Measurements from ENCODE around the gene DCTPP1. TPM values are rescaled to one million over a fixed set of nuclear protein-coding genes. Genes with fewer than 3 reads are reported as not detected.

The DCTPP1 gene
- total RNA-seq, 1 experiment from 2014 or later: 125 TPM

DNA sequence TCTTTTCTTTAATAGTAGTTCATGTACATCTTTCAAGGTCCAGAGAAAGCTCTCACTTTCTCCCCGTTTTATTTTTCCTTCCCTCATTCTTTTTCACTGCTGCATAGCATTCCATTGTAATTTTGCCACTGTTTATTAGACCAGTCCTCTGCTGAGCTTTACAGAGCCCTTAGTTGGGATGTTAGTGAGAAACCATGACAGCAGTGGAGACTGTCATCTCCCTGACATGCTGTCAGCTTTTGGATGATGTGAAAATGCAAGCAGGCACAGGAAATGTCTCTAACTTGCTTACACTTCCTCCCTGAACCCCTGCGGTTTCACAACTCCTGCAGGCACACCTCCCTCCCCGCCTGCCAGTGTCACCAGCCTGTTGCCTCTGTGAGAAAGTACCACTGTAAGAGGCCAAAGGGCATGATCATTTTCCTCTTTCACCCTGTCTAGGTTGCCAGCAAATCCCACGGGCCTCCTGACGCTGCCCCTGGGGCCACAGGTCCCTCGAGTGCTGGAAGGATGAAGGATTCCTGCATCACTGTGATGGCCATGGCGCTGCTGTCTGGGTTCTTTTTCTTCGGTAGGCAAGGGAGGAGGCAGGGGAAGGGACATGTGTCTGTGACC, 42.6 kb upstream of the DCTPP1 start, which contains the start of gene ITGAL (continued):
- TF ChIP-seq YY1 (IDR thresholded peaks at IDR 0.05; ENCODE audit: extremely low read depth, insufficient replicate concordance, low read depth, low read length) (no peak), EZH2phosphoT487 (IDR thresholded peaks at IDR 0.05; ENCODE audit: borderline replicate concordance) (no peak)

DNA sequence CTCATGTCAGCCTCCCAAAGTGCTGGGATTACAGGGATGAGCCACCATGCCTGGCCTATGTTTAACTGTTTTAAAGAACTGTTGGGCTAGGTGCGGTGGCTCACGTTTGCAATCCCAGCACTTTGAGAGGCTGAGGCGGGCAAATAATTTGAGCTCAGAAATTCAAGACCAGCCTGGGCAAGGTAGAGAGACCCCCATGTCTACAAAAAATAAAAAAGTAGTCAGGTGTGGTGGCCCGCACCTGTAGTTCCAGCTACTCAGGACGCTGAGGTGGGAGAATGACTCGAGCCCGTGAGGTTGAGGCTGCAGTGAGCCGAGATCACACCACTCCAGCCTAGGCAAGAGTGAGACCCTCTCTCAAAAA, 40.8 kb upstream of the DCTPP1 start:
- TF ChIP-seq FOSL1 (IDR thresholded peaks at IDR 0.05; ENCODE audit: low read depth) (no peak), SP1 (IDR thresholded peaks at IDR 0.05; ENCODE audit: low read depth) (no peak), POLR2AphosphoS5 (IDR thresholded peaks at IDR 0.05; ENCODE audit: low read depth, low read length) (no peak), SIN3A (IDR thresholded peaks at IDR 0.05; ENCODE audit: low read depth) (no peak), RAD21 (IDR thresholded peaks at IDR 0.05; ENCODE audit: low read depth) (no peak), CEBPB (IDR thresholded peaks at IDR 0.05; ENCODE audit: low read depth) (no peak), EZH2 (IDR thresholded peaks at IDR 0.05) (no peak), YY1 (IDR thresholded peaks at IDR 0.05; ENCODE audit: extremely low read depth, insufficient replicate concordance, low read depth, low read length) (no peak), POLR2A (IDR thresholded peaks at IDR 0.05; ENCODE audit: borderline replicate concordance, extremely low read depth, insufficient read depth, insufficient read length) (no peak), ZFX (IDR thresholded peaks at IDR 0.05) (no peak)
- TF ChIP-seq, protein P1, sequence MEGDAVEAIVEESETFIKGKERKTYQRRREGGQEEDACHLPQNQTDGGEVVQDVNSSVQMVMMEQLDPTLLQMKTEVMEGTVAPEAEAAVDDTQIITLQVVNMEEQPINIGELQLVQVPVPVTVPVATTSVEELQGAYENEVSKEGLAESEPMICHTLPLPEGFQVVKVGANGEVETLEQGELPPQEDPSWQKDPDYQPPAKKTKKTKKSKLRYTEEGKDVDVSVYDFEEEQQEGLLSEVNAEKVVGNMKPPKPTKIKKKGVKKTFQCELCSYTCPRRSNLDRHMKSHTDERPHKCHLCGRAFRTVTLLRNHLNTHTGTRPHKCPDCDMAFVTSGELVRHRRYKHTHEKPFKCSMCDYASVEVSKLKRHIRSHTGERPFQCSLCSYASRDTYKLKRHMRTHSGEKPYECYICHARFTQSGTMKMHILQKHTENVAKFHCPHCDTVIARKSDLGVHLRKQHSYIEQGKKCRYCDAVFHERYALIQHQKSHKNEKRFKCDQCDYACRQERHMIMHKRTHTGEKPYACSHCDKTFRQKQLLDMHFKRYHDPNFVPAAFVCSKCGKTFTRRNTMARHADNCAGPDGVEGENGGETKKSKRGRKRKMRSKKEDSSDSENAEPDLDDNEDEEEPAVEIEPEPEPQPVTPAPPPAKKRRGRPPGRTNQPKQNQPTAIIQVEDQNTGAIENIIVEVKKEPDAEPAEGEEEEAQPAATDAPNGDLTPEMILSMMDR (IDR thresholded peaks at IDR 0.05 in 2 of 3, conservative IDR thresholded peaks at IDR 0.05 in 1 of 3; ENCODE audit: borderline replicate concordance in 1 of 3, insufficient read depth in 1 of 3, low read depth in 2 of 3, low read length in 2 of 3): no peak
- TF ChIP-seq, protein P2, sequence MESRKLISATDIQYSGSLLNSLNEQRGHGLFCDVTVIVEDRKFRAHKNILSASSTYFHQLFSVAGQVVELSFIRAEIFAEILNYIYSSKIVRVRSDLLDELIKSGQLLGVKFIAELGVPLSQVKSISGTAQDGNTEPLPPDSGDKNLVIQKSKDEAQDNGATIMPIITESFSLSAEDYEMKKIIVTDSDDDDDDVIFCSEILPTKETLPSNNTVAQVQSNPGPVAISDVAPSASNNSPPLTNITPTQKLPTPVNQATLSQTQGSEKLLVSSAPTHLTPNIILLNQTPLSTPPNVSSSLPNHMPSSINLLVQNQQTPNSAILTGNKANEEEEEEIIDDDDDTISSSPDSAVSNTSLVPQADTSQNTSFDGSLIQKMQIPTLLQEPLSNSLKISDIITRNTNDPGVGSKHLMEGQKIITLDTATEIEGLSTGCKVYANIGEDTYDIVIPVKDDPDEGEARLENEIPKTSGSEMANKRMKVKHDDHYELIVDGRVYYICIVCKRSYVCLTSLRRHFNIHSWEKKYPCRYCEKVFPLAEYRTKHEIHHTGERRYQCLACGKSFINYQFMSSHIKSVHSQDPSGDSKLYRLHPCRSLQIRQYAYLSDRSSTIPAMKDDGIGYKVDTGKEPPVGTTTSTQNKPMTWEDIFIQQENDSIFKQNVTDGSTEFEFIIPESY (IDR thresholded peaks at IDR 0.05; ENCODE audit: extremely low read depth, insufficient replicate concordance, low read length): no peak
- TF ChIP-seq, protein P3, sequence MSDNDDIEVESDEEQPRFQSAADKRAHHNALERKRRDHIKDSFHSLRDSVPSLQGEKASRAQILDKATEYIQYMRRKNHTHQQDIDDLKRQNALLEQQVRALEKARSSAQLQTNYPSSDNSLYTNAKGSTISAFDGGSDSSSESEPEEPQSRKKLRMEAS (IDR thresholded peaks at IDR 0.05): no peak
- H3K4me1 ChIP-seq (ENCODE audit: control insufficient read depth in 1 of 2, insufficient read depth in 2 of 2, low read length in 2 of 2): no peaks in the 10 kb centered on the region
- H2AFZ ChIP-seq (ENCODE audit: low read depth, low read length, poor library complexity, severe bottlenecking): no peak overlapping the region
- no TSS peak for BruUV-seq (replicated peaks)
- H3K27me3 ChIP-seq (ENCODE audit: insufficient read depth, low read length): 0 out of 2 replicates have a peak, but pooled peaks cover 5% of the 10 kb centered on the region
- H3K27ac ChIP-seq (ENCODE audit: low read depth, low read length): no peak overlapping the region
- RAD21 ChIA-PET (ENCODE audit: low non-redundant PET in 1 of 2, low total read pairs in 2 of 2, uncharacterized antibody in 2 of 2, unreplicated experiment in 2 of 2): no interaction called here
- POLR2A ChIA-PET: no interaction called here
- H3K9me2 ChIP-seq (ENCODE audit: insufficient read depth): no peaks in the 10 kb centered on the region
- DNase-seq (ENCODE audit: low read depth, low spot score): no peak
- CTCF ChIA-PET: no interaction called here
- H4K20me1 ChIP-seq (ENCODE audit: insufficient read depth): no peaks in the 10 kb centered on the region
- H3K9me3 ChIP-seq (ENCODE audit: control insufficient read depth in 1 of 2, insufficient read depth in 1 of 2, low read depth in 1 of 2, low read length in 2 of 2): no peaks in the 10 kb centered on the region
- ATAC-seq: no peak
- no peaks in the 10 kb centered on the region for H3K79me2 ChIP-seq (ENCODE audit: insufficient read depth, low read length)
- H3K4me2 ChIP-seq (ENCODE audit: low read length): no peak overlapping the region
- H3K36me3 ChIP-seq (ENCODE audit: control insufficient read depth in 1 of 2, insufficient read depth in 2 of 2, low read length in 2 of 2): no peaks in the 10 kb centered on the region
- no peak overlapping the region for H3K4me3 ChIP-seq (replicated peaks in 1 of 2; ENCODE audit: low read depth in 1 of 2, low read length in 2 of 2)
- intact Hi-C loops (cut with micrococcal nuclease): no loop called here
- H3K9ac ChIP-seq (ENCODE audit: low read length): no peak overlapping the region
